HFFc6 (cell line): ENCODE data around the gene PIGV. TPM values are rescaled to one million over a fixed set of nuclear protein-coding genes. Genes with fewer than 3 reads are reported as not detected.
A peak's percentile ranks its signal among the peaks of the same experiment; 100 is the strongest.

ENCODE experiments used
- DNase-seq: peaks from one replicate; pipeline ENCODE4 v3.0.0-alpha.2; 2018
- H3K27ac Mint-ChIP-seq: 2 replicates; pipeline ENCODE4 v1.8.0; 2020; ENCODE audit warnings: mild to moderate bottlenecking, mixed read lengths
- H3K27me3 Mint-ChIP-seq: 2 replicates; pipeline ENCODE4 v1.8.0; 2021; ENCODE audit warnings: mild to moderate bottlenecking, moderate library complexity, mixed read lengths; ENCODE audit not compliant: insufficient read depth
- H3K36me3 Mint-ChIP-seq: 2 replicates; pipeline ENCODE4 v1.8.0; 2021; ENCODE audit warnings: low read depth, mixed read lengths
- H3K4me1 Mint-ChIP-seq: 2 replicates; pipeline ENCODE4 v1.8.0; 2020; ENCODE audit warnings: low read depth, mixed read lengths
- H3K4me3 Mint-ChIP-seq: 2 replicates; pipeline ENCODE4 v1.8.0; 2020; ENCODE audit warnings: mild to moderate bottlenecking, moderate library complexity, mixed read lengths
- H3K9me3 Mint-ChIP-seq: 2 replicates; pipeline ENCODE4 v1.8.0; 2020; ENCODE audit warnings: mild to moderate bottlenecking, mixed read lengths
- total RNA-seq, 6 experiments: library from RNA; stranded (reverse); fragmentation: NEBNext Ultra II Directional; extraction: Animal tissue kit (Norgen Biotek cat#: 25700); gene quantifications; 2 replicates in 1 of 6; 3 replicates in 5 of 6; pipeline ENCODE4 v1.2.3, GENCODE V29; 2021
- TF ChIP-seq, protein P1 (sequence below): fragments of 200-600 bp; sonication (generic); IDR thresholded peaks from 2 replicates; pipeline ENCODE4 v1.5.0; 2021; ENCODE audit warnings: antibody characterized with exemption, mild to moderate bottlenecking

Gene PIGV
- total RNA-seq, 6 experiments from 2014 or later: 11.5 to 16.4 (median 13.6) TPM

DNA sequence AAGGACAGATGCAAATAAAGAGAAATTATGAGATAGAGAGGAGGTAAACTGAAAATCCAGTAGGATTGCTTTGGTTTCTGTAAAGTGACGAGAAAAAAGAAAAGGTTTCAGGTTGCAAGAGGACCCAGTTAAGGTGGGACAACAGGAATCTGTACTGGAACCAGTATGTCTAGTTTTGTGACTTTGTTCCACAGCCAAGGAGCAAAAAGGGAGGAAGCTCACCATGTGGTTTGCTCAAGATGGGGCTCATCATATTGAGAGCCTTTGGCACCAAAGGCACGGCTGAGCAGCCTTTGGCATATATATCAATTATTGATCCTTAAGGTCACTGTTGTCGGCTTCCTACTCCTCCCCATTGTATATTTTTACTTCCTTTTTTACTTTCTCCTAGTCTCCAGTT, 37.0 kb downstream of the PIGV start:
- no peak for DNase-seq
- Mint-ChIP-seq H3K36me3 (no peaks in the 10 kb centered on the region), H3K4me1 (peaks cover 37% of the 10 kb centered on the region), H3K27ac (peak overlapping the region; percentile 24; the same call in 1 of the 2 replicates), H3K4me3 (no peak overlapping the region), H3K27me3 (peaks cover 3% of the 10 kb centered on the region), H3K9me3 (no peaks in the 10 kb centered on the region)
- TF ChIP-seq, protein P1, sequence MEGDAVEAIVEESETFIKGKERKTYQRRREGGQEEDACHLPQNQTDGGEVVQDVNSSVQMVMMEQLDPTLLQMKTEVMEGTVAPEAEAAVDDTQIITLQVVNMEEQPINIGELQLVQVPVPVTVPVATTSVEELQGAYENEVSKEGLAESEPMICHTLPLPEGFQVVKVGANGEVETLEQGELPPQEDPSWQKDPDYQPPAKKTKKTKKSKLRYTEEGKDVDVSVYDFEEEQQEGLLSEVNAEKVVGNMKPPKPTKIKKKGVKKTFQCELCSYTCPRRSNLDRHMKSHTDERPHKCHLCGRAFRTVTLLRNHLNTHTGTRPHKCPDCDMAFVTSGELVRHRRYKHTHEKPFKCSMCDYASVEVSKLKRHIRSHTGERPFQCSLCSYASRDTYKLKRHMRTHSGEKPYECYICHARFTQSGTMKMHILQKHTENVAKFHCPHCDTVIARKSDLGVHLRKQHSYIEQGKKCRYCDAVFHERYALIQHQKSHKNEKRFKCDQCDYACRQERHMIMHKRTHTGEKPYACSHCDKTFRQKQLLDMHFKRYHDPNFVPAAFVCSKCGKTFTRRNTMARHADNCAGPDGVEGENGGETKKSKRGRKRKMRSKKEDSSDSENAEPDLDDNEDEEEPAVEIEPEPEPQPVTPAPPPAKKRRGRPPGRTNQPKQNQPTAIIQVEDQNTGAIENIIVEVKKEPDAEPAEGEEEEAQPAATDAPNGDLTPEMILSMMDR: no peak

DNA sequence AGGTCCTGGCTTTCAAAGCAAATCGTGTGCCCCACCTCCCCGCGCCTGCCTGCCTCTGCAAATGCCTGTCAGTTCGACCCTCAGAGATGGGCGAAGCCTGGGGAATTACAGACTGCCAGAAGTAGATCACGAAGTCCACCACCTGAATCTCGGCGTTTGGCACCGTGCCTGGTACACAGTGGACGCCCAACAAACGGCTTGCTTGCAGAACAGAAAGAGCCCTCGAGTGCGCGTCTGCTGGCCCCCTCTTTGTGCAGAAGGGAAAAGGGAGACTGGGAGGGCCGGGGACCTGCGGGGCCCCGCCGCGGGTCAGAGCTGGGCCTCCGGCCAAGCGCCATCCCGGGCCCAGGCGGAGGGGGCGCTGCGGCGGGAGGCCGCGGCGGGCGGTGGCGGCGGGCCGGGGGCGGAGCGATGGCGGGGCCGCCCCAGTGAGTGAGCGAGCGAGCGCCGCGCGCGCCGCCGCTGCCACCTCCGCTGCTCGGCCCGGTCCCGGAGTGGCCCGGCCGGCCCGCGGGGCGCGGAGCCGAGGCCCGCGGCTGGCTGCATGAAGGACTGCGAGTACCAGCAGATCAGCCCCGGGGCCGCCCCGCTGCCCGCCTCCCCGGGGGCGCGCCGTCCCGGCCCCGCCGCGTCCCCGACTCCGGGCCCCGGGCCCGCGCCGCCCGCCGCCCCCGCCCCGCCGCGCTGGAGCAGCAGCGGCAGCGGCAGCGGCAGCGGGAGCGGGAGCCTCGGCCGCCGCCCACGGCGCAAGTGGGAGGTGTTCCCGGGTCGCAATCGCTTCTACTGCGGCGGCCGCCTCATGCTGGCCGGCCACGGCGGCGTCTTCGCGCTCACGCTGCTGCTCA, 38.7 kb downstream of the PIGV start, which contains the start of gene ZDHHC18:
Gene ZDHHC18, plus strand, starts transcription at position 428 of the 845 bp plus-strand sequence. Its CDS starts 117 bp downstream, at position 545.
- TF ChIP-seq, protein P1: peak; percentile 66
- Mint-ChIP-seq H3K36me3 (no peaks in the 10 kb centered on the region), H3K4me1 (peaks cover 37% of the 10 kb centered on the region), H3K4me3 (peak within 1 kb of the TSS; percentile 90), H3K27ac (peak within 1 kb of the TSS; percentile 50), H3K27me3 (no peaks in the 10 kb centered on the region; the same call in 1 of the 2 replicates), H3K9me3 (no peaks in the 10 kb centered on the region)
- peak; percentile 13 for DNase-seq

DNA sequence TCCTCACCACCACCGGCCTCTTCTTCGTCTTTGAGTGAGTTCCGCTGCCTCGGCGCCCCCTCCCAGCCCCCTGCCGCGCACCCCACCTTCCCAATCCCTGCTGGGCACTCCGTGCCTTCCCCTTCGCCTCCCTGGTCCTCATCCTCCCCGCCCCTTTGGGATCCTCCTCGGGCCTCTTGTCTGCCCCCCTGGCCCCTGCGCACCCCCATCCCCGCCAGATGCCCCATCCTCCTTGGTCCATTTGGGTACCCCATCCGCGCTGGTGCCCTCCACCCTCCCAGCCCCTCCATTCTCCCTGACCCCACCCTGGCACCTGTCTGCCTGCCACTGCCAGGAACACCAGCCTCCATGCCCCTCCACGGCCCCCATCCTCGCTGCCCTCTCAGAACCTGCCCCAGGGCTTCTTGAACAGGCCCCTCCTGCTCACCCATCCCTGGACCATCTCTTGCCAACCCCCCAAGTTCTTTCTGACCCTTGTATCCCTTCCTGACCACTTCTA, 39.4 kb downstream of the PIGV start:
- H3K4me3 Mint-ChIP-seq: peak overlapping the region; percentile 90
- H3K27me3 Mint-ChIP-seq: peaks cover 1% of the 10 kb centered on the region
- peaks cover 37% of the 10 kb centered on the region for H3K4me1 Mint-ChIP-seq
- no peaks in the 10 kb centered on the region for H3K9me3 Mint-ChIP-seq
- TF ChIP-seq, protein P1: no peak
- no peak for DNase-seq
- peaks cover 4% of the 10 kb centered on the region; the same call in 1 of the 2 replicates for H3K36me3 Mint-ChIP-seq
- H3K27ac Mint-ChIP-seq: peak overlapping the region; percentile 50

DNA sequence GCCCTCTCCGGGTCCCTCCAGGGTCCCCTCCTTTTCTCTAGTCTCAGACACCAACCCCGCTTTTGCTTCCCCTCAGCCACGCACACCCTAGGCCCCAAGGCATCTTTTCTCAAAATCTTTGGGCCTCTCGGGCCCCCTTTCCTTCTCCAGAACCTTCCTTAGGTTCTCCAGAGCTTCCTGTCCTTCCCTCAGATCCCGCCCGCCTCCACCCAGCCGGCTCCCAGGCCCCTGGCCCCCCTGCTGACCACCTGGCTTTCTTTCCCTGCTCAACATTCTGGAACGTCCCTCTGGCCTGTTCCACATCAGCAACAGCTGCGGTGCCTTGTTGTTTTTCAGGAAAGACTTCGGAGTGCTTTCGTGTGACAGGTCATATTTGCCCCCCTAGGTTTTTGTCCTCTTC, 39.9 kb downstream of the PIGV start:
- DNase-seq: no peak
- H3K9me3 Mint-ChIP-seq: no peaks in the 10 kb centered on the region
- TF ChIP-seq, protein P1: no peak
- peaks cover 1% of the 10 kb centered on the region for H3K27me3 Mint-ChIP-seq
- peak overlapping the region; percentile 50 for H3K27ac Mint-ChIP-seq
- H3K4me3 Mint-ChIP-seq: peak overlapping the region; percentile 90
- peaks cover 8% of the 10 kb centered on the region; the same call in 1 of the 2 replicates for H3K36me3 Mint-ChIP-seq
- peaks cover 37% of the 10 kb centered on the region for H3K4me1 Mint-ChIP-seq

DNA sequence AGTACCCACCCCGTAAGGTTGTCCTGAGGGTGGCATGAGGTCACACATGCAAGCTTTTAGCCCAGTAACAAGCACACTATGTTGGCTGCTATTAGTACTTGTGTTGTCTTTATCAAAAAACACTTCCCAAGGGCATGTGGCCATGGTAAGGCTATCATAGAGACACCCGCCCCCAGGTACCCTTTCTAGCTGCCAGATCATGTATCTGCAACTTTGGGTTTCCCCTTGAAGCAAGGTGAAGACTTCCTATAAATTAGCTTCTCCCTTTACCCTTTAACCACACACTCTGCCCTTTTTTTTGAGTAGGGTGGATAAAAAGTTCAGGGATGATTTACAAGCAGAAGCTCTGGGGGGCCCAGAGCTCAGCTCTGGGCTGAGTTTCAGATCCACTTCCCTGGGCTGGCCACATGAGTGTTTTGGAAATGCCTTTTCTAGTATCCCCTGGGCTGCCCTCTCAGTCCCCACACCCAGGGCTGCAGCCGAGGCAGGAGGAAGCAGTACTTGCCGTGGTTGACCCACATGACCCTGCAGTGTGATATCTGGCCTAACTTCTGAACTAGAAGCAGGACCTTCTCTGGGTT, 40.8 kb downstream of the PIGV start:
- H3K4me3 Mint-ChIP-seq: peak overlapping the region; percentile 90
- H3K27me3 Mint-ChIP-seq: peaks cover 1% of the 10 kb centered on the region; the same call in 1 of the 2 replicates
- no peak for DNase-seq
- H3K4me1 Mint-ChIP-seq: peaks cover 37% of the 10 kb centered on the region
- TF ChIP-seq, protein P1: no peak
- no peaks in the 10 kb centered on the region for H3K9me3 Mint-ChIP-seq
- 0 out of 2 replicates have a peak overlapping the region, but pooled peaks have one; percentile 12 for H3K27ac Mint-ChIP-seq
- H3K36me3 Mint-ChIP-seq: peaks cover 14% of the 10 kb centered on the region
